Upper lobe of left lung (tissue), 4 donors: ENCODE measurements around the gene GPR55.

Source experiments
- CTCF ChIP-seq, 6 experiments: fragments of 450-650 bp in 4 of 6; fragments of 200-600 bp in 2 of 6; sonication (generic) in 2 of 6; IDR thresholded peaks; one replicate each; pipeline ENCODE4 v1.5.1; 2016 to 2019; ENCODE audit warnings: antibody characterized with exemption in 6 of 6
- EP300 ChIP-seq, 4 donors: sonication (generic); formaldehyde crosslinking; IDR thresholded peaks; one replicate each; pipeline ENCODE4 v1.5.1; 2017; ENCODE audit warnings: antibody characterized with exemption in 4 of 4, control low read depth in 2 of 4
- POLR2A ChIP-seq, 4 donors: fragments of 450-650 bp; IDR thresholded peaks; one replicate each; pipeline ENCODE4 v1.5.1; 2016 to 2017; ENCODE audit warnings: antibody characterized with exemption in 4 of 4, mild to moderate bottlenecking in 2 of 4
- POLR2AphosphoS5 ChIP-seq, 2 donors: sonication (generic); formaldehyde crosslinking; IDR thresholded peaks; one replicate each; pipeline ENCODE4 v1.5.1; 2017; ENCODE audit warnings: antibody characterized with exemption in 2 of 2

GRCh38 chr2:230946429-230947234 lies 21.6 kb upstream of the GPR55 start:
- no peak for TF ChIP-seq CTCF (IDR thresholded peaks at IDR 0.05)
- TF ChIP-seq POLR2A (IDR thresholded peaks at IDR 0.05): no peak
- TF ChIP-seq POLR2AphosphoS5 (IDR thresholded peaks at IDR 0.05): no peak
- TF ChIP-seq EP300 (IDR thresholded peaks at IDR 0.05): no peak
